Left renal cortex interstitium (tissue), 4 donors: Measurements from ENCODE around the gene ARHGEF17. TPM values are rescaled to one million over a fixed set of nuclear protein-coding genes. Genes with fewer than 3 reads are reported as not detected.

Experiments used
- DNase-seq, 4 donors: peaks; one replicate each; pipeline ENCODE4 v3.0.0-alpha.2; 2013; ENCODE audit warnings: low read depth in 4 of 4, low spot score in 2 of 4, missing footprints in 1 of 4
- polyA plus RNA-seq, 4 donors: library from polyadenylated mRNA; unstranded; fragments of 120-200 nt; gene quantifications; one replicate each; pipeline ENCODE4 v1.2.1, GENCODE V29; 2013; ENCODE audit not compliant: insufficient read length in 4 of 4

Gene ARHGEF17
- polyA plus RNA-seq, 4 donors: 64.5 to 123 (median 97.6) TPM

DNA sequence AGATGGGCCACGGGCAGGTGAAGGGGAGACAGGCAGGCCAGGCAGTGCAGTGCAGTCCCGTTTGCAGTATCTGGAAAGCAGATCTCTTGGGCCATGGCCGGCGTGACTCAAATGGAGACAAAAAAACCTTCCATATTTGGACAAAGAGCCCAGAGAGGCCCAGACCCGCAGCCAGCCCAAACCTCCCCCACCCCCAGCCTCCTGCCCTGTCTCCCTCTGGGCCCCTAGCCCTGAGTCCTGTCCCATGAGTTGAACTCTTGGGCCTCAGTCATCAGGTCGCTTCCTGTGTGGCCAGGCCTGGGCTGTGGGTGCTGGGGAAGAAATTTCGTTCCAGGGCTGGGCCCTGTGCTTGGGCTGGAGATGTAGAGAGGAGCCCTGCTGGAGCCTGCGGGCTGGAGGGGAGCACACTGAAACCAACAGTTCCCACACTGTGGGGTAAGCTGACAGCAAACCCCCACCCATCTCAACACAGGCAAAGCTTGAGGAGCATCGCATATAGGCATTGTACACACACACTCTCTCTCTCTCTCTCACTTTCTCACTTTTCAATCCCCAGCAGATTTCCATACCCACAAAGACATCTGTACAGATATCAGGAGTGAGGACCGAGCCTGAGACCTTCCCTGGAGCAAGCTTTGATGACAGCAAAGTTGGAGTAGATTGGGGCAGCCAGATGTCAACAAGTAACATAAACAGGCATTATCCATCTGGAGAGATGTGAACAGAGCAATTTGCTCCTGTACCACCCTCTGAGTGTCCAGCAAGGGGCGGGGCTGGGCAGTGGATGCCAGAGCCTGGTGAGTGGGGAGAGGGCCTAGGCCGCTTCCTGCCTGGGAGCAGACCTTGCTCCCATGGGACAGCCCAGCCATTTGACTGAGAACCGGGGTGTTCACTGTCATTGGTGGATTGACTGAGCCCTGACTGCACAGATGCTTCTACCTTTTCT lies 17.2 kb downstream of the ARHGEF17 start:
- no peak for DNase-seq

DNA sequence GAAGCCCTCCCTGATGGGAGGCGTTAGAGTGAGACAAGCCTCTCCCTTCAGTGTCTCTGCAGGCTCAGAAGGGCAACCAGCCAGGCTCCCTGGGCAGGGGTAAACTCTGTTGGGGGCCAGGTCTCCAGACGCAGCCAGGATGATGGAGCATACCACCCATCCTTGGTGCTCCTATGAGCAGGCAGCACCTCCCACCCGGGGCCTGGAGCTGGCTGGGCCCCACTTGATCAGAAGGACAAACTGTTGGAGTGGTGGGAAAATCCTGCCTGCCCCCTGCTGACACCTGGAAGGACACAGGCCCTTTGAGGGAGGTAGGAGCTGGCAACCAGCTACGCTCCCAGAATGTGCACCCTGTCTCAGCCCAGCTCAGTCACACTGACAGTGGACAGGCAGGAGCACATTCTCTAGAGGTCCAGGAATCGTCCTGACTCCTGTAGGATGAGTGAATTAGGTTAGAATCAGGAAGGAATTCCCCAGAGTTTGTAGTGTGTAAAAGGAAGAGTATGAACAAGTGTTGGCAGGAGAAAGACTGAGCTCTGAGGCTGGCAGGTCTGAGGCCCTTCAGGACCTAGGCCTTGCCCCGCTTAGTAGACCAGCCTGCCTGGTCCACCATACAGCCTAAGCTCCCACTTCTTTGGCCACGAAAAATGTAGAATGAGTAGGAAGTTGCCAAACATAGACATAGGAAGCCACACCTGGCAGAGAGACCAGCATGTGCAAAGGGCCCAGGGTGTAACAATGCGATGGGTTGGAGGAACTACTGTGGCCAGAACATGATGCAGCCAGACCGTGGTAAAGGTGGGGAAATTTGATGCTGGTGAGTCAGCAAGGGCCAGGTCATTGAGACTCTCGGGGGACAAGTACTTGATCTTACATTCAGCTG lies 19.1 kb downstream of the ARHGEF17 start:
- DNase-seq: no peak

DNA sequence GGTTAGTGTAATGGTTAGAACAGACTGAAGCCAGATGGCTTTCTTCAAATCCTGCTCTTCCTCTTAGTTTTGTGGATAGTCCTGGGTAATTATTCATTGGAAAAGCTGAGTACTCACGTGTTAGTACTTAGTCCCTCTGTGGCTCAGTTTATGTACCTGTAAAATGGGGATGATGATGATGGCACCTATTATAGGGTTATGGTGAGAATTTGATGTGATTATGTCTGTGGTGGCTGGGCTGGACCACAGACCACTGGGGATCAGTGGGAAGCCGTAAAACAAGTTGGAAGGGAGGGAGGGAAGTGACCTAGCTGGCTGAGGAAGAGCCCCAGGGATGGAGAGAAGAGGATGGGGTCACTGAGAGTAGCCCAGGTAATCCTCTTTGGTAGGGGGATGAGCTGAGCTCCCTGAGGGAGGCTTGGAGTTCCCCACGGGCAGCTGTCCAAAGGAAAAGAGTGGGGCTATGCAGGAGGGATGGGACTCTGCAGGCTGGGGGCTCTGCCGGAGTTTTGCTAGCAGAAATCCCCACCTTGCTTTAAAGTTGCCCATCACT lies 19.8 kb downstream of the ARHGEF17 start:
- DNase-seq: no peak

DNA sequence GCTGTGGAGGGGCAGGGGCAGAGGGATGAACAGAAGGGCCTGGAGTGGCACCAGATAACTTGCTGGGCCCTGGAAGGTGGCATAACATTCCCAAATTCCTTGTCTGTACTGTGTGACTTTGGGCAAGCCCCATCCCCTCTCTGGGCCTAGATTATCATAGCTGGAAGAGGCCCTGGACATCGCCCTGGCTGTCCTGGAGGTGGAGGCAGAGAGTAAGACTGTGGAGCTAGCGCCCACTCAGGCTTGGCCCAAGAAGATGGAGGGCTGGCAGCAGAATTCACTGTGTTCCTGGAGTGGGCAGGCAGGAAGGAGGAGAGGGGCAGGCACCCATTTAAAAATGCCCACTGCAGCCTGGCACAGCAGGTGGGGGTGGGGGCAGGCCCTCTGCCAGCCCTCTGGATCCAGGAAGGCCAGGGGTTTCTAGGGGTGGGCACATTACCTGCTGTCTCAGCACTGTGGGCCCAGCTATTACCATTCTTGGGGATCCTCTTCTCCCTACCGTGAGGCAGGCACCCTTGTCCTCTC lies 22.6 kb downstream of the ARHGEF17 start:
- no peak for DNase-seq

DNA sequence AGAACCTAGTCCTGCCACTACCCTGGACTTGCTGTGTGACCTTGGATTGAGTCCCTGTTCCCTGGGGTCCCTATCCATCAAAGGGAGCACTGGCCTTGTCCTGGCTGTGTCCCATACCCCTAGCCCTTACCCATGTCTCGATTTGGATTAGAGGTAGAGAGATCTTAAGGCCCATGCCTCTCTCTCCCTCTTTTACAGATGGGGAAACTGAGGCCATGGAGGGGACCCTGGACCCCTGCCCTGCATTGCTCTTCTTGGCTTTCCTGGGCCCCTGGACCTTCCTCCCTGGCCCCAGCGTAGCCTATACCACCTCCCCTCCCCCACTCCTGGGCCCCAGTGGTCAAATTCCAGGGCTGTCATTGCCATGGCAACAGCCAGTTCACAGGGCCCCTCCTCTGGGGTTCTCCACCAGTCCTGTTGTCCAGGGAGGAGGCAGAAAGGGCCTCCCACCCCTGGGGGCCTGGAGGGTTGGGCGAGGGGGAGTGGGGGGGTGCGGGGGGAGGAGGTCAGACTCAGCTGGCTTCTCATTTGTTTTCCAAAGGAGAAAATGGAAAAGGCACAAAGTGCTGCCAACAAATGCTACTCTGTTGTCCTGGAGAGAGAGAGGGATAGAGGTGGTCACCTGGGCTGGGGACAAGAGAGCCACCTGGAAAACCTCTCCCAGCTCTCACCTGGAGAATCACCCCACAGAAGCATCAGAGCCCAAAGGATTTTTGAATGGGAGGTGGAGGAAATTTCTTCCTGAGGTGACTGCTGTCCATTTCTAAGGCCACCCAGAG lies 23.3 kb downstream of the ARHGEF17 start:
- peak in 1 of 4 donors; percentile 71 for DNase-seq

DNA sequence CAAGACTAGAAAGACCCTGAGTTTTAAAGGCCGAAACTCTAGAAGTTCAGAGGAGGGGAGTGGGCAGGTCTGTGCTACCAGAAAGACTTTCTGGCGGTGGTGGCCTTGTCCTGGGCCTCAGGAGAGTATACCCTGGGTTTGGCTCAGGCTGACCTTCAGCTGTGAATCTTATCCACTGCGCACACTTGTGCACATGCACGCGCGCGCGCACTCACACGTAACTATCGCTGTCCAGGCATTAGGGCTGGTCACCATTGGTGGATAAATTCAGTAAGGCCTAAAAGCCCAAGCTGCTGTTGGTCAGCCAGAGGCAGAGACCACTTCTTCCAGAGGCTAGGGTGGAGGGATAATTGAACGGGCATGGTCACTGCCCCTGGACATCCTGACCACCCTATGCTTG lies 25.1 kb downstream of the ARHGEF17 start:
- DNase-seq: no peak

DNA sequence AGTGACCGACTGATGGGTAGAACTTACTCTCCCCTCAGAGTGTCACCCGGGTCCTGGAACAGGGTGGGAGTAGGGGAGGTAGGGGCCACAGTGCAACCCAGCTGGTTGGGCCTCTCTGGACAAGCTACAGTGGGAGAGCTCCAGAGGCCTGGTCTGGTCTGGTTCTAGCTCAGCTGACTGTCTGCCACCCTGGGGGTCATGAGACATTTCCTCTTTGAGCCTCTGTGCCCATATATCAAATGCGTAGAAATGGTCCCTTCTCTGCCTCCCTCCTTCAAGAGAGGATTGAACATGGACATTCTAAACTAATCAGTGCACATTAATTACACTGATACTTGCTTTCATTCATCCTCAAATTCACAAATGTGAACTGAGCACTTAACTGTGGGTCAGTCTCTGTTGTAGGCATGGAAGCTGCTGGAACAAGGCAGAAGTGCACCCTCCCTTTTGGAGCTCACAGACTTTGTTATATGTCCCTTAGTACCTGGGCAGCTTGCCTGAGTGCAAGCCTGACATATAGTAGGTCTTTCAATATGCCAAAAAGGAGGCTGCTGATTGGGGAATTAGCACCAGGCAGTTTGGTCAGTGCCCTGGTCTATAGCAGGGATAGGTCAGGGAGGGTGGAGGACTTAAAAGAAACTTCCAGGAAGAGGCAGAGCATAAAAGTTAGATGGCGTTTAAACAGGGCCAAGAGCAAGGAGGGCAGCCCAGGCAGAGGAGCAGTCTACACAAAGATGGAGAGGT lies 25.7 kb downstream of the ARHGEF17 start:
- no peak for DNase-seq

DNA sequence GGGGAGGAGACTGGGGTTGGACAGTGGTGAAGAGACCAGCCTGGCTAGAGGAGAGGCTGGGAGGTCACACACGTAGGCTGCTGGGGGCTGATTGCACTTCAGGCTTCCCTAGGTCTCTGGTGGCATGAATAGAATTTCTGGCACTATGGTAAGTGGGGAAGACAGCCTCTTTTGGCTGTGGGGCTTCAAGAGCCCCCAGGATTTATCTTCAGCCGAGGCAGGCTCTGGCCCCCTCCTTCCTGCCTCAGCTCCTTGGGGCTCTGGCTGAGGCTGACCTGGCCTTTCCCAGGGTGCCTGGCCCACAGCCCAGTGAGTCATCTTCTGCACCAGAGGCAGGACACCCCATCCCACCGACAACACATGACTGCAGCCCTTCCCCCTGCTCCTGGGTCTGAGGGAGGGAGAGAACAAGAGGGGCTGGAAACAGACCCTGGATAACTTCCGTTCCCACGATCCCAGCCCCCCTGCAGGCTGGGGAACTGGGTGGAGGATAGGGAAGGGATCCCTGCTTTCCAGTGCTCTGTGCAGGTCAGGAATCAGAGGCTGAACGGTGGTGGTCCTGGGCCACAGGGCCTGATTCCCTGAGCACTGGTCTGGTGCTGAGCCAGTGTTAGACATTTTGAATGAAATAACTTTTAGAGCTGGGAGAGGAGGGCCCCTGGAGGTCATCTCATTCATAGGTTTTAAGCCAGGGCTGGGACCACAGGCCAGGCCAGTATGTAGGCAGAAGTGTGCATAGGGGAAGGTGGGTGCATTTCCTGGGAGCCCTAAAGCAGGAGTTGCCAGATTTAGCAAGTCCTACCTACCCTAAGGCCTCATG lies 26.5 kb downstream of the ARHGEF17 start:
- no peak for DNase-seq

DNA sequence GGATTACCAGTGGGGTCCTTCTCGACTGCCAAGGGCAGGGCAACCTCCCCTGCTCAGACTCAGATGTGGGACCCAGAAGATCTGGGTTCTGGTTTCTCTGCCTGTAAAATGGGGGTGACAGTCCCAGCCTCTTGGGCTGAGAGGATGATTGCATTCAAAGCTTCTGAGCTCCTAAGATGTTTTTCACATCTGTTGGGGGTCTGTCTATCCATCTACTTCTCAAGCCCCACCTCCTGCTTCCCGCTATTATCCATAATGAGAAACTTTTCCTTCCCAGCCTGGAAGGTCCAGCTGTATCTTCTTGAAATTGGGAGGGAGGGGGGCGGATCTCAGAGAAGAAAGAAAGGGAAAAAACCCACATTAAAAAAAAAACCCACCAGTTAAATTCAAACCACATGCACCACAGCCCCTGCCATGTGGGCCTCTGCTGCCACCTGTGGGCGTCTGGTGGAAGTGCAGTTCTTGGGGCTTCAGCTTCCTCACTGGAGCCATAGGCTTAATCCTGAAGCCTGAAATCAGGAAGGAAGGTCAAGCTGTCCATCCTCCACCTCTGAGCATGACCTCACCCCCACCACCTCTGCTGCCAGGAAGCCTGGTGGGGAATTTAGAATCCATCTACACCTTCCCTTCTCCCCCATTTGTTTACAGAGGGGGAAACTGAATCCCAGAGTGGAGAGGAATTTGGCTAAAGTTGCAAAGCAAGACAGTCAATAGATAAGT lies 27.3 kb downstream of the ARHGEF17 start:
- peak in 3 of 4 donors; percentile 72 to 88 (median 79) for DNase-seq

DNA sequence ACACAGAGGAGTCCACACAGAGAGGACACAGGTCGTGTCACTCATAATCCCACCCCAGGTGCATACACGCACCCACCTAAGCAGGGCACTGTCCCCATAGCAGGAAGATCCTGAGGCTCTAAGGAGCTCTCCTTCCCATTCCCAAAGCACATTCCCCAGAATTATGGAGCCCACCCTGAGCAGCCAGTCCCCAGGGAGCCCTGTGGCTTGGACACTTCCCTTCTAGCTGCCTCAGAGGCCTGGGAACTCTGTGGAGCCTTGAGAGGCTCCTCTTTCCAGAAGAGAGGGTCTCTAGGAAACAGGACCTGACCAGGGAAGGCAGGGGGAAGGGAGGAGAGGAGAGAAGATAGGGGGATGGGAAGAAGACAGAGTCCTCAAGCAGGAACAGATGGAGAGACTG lies 29.8 kb downstream of the ARHGEF17 start:
- no peak for DNase-seq

DNA sequence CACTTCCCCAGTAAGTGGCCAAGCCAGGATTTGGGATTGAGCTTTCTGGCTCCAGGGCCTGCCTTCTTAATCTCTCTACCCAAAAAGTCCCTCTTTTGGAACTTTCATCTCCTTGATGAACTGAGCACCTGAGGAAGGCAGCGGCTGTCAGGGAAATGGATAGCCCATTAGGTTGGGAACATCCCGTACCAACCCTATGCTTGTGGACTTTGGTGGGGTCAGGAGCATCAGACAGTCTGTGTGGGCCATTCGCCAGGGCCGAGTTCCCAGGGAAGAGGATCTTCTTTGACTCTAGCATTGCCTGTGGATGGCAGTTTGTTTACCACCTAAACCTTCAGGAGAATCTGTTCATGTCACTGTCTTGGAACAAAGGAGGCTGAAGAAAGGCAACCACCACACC lies 30.2 kb downstream of the ARHGEF17 start:
- no peak for DNase-seq

DNA sequence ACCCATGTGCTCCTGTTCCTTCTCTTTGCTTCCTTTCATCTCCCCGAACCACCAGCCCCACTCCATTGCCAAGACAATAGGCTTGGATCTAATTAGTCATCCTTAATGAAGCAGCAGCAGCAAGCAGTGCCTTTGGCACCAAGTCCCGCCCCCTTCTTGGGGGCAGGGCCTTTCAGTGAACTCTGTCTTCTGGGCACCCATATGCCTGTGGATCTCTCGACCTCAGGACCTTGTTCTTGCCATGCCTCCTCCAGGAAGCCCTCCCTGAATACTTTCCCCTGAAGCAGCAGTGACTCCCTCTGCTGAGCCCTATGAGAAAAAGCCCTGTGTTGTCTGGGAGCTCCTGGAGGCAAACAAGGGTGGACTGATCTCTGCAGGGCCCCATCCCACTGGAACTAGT lies 32.1 kb downstream of the ARHGEF17 start:
- DNase-seq: no peak

DNA sequence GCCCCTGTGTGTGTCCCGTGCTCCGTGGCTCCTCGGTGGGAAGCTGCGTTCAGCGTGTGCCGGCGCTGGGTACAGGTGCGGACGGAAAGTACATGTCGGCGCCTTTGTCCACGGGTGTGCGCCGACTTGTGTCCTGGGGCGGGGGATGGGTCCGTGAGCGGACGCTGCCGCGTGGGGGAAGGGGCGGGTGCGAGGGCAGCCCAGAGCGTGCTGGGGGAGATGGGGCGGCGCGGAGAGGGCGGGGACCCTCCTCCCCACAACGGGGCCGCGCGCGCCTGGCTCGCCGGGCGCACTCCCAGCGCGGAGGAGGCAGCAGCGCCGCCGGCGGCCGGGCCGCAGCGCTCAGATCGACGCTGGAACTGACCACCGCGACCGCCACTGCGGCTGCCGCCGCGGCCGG lies 34.6 kb downstream of the ARHGEF17 start:
- no peak for DNase-seq

DNA sequence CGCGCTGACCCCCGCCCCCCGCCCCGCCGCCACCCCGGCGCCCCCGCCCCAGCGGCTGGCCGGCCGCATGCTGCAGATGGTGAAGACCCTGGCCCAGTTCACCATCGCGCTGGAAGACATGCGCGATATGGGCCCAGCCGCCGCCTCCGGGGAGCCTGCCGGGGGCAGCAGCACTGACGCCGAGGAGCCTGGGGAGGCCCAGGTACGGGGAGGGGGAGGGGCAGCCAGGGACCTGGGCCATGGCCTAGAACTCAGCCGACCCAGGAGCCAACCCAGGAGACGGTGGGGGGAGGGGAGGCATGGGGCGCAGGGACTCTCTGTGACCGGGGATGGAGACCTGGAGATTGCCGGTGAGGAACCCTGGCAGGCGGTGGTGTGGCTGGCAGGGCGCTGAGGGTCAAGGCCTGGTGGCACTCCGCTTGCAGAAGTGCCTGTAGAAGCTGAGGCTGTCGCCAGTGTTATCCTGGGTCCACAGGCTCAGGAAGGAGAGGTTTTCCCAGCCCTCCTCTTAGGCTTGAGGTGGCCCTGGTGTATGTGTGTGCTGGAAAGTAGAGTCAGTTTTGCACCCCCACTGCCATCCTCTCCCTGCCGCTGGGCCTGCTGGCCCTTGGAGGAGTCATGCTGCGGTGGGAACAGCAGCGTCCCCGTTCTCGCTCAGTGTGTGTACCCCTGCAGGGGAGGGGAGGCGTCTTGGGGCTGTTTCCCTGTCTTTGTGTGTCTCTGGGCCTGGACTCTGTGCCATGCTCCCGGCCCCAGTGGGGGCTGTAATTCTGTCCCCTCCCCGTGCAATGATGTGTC lies 35.2 kb downstream of the ARHGEF17 start:
- no peak for DNase-seq

DNA sequence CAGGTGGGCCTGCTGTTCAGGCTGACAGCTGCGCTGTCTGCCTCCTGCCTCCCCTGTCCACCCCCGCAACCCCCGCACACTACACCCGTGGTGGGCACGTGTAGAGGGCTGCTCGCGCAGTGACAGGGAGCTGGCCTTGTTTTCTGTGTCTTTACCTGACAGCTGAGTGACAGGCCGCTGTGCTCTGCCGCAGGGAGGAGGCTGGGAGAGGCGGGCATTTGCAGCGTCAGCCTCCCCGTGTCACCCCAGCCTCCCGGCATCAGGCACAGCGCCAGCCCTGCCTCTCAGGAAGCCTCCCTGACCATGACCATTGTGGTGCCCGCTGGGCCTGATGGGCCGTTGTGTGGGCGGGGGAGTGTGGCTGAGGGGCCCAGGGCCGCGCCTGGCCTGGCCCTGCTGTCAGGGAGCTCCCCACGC lies 36.1 kb downstream of the ARHGEF17 start:
- no peak for DNase-seq

DNA sequence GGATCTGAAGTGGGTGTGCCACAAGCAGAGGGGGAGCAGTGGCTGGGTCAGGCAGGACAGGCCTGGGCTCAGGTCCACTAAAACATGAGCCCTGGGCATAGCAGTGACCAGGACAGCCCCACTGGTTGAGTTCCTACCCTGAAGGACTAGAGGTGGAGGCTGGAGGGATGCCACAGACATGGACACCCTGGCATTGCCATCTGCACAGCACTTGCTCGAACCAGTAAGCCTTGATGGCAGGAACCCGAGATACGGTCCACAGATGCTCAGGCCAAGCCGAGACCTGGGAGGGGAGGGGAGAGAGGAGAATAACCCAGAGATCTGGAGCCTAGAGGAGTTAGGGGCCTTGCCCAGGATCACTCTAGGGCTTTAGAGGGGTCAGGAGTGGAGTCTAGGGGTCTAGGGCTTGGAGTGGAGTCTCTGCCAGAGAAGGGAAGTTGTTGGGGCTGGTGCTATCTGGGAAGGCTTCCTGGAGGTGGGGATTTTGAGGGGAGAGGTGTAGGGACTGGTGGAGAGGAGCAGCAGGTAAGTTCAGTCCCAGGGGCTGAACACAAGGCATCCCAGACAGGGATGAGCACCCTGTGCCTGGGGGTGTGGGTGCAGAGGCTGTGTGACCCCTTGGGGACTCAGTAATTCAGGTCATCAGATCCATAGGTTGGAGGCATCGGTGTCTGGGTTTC lies 37.5 kb downstream of the ARHGEF17 start:
- DNase-seq: no peak
